Measurements from ENCODE around the gene ATG4C.

DNA sequence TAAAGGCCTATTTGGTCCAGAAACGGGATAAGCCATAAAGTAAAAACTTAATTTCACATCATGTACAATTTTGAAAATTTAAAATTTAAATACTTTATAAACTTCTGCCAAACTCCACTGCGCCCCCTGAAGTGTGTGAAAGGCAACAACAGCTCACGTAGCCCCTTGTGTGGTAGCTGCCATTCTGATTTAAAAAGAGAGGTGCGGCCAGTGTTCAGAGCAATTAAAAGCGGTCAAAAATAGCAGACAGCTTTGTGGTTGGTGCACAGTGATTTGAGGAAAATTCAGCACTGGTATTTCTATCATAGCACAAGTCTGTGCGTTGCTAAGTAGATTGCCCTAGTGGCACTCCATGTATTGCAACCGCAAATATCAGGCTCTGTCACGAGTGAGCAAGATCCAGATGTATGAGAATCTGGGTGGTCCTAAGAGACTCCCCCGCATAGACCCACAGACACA, 122.5 kb downstream of the ATG4C start:
- TF ChIP-seq EZH2 (IDR thresholded peaks at IDR 0.05; ENCODE audit: insufficient read depth, poor library complexity, severe bottlenecking) (no peak), EZH2phosphoT487 (IDR thresholded peaks at IDR 0.05; ENCODE audit: insufficient read depth, low read depth) (no peak)

Measured in GM23248 (cell line).